NB4 (cell line): ENCODE results near the gene PHF20.

Experiments
- DNase-seq: peaks from one replicate; pipeline ENCODE4 v3.0.0; 2010; ENCODE audit warnings: low read depth
- H3K4me3 ChIP-seq: one replicate; pipeline ENCODE4 v1.5.1; 2011; ENCODE audit warnings: mild to moderate bottlenecking, low read depth, low read length, moderate library complexity
- CTCF ChIP-seq: IDR thresholded peaks from one replicate; pipeline ENCODE4 v1.5.1; 2012; ENCODE audit warnings: low read depth, low read length
- MAX ChIP-seq: IDR thresholded peaks from 2 replicates; pipeline ENCODE4 v1.6.1; 2011; ENCODE audit warnings: low read depth, low read length
- MYC ChIP-seq: IDR thresholded peaks from 2 replicates; pipeline ENCODE4 v1.6.1; 2011; ENCODE audit warnings: low read depth, low read length
- POLR2A ChIP-seq: IDR thresholded peaks from 2 replicates; pipeline ENCODE4 v1.6.1; 2011; ENCODE audit warnings: mild to moderate bottlenecking; ENCODE audit not compliant: insufficient read length; ENCODE audit errors: extremely low read depth

Gene PHF20

GRCh38 chr20:35912881-35913280, 141.1 kb downstream of the PHF20 start:
- H3K4me3 ChIP-seq, result no peak overlapping the region
- TF ChIP-seq MAX, result no peak
- TF ChIP-seq POLR2A, result no peak
- no peak for TF ChIP-seq MYC
- no peak for TF ChIP-seq CTCF
- DNase-seq, result no peak

GRCh38 chr20:35917077-35917476, 145.3 kb downstream of the PHF20 start:
- peak; percentile 68 for DNase-seq
- H3K4me3 ChIP-seq, result no peak overlapping the region
- peak; percentile 35; the same call in 1 of the 2 replicates for TF ChIP-seq MYC
- TF ChIP-seq POLR2A, result no peak
- TF ChIP-seq CTCF, result no peak
- peak; percentile 69 for TF ChIP-seq MAX

- no peak for TF ChIP-seq MYC
- no peak for TF ChIP-seq CTCF
- TF ChIP-seq MAX, result no peak
These were observed 146.2 kb downstream of the PHF20 start for GRCh38 chr20:35918021-35918420.

GRCh38 chr20:35920523-35920922, 148.7 kb downstream of the PHF20 start:
- no peak for TF ChIP-seq CTCF
- TF ChIP-seq MYC, result no peak
- no peak for TF ChIP-seq POLR2A
- no peak overlapping the region for H3K4me3 ChIP-seq

More at GRCh38 chr20:35918021-35918420, 146.2 kb downstream of the PHF20 start:
- no peak for DNase-seq
- no peak overlapping the region for H3K4me3 ChIP-seq

GRCh38 chr20:35929301-35929700, 157.5 kb downstream of the PHF20 start:
- TF ChIP-seq CTCF (no peak), MAX (no peak)
- no peak for DNase-seq
- H3K4me3 ChIP-seq, result no peak overlapping the region

More at GRCh38 chr20:35920523-35920922, 148.7 kb downstream of the PHF20 start:
- no peak for DNase-seq

- TF ChIP-seq POLR2A (no peak), MYC (no peak), MAX (no peak), CTCF (no peak)
- no peak overlapping the region for H3K4me3 ChIP-seq
- no peak for DNase-seq
These were observed 162.2 kb downstream of the PHF20 start for GRCh38 chr20:35934050-35934449.
